GM19240 (cell line): ENCODE measurements around the gene SETD6.

Experiments used
- DNase-seq: peaks from one replicate; pipeline ENCODE4 v3.0.0; 2011; ENCODE audit warnings: low spot score; ENCODE audit not compliant: insufficient read length

The SETD6 gene

DNA sequence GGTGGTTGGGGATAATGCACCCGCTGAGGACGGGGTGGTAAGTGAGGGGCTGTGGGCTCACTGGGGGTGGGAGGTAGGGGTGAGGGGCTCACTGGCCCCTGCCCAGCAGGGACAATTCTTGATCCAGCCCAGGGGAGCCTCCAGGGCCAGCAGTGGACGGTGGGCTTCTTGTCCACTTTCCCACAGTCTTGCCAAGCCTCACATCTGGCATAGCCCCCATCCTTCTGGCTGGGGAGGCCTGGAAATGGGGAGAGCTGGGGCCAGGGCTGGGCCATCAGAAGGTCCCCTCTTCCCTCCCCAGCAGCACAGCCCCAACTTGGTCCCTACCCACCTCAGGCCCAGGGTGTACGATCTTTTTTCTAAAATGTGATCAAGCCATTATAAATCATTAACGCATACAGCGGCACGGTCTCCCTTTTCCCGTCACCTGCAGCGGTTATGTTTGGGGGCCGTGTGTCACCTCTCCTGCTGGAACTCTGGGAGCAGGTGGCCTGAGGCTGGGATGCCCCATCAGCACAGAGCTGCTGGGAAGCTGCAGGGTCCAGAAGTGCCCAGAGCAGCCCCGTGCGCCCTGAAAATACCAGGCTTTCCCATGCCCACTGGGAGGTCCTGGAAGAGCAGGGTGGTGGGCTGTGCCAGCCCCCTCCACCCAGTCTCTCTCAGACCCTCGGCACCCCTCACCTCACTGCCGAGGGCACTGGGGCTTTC is 7.2 kb upstream of the SETD6 start:
- no peak for DNase-seq

DNA sequence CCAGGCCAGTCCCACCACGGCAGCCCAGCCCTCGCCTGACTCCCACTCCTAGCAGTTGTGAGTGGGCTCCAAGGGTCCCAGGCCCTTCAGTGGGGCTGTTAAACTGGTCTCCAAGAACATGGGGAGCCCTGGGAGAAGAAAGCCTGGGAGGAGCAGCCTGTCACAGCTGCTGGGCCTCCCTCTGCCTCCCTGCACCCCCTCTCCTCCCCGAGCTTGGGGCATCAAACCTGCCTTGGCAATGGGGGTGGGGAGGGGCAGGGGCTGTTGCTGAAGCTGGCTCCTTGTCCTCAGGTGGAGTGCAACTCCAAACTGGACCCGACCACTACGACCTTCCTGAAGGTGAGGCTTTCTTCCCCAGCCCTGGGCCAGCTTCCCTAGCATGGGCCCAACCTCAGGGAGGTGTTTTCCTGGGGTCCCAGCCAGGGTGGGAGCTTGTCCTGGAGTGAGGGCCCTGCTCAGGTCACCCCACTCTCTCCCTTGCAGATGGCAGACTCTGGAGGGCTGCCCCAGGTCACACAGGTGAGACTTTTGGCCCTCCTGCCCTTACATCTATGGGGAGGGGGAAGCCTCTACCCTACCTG is 6.6 kb upstream of the SETD6 start:
- no peak for DNase-seq

DNA sequence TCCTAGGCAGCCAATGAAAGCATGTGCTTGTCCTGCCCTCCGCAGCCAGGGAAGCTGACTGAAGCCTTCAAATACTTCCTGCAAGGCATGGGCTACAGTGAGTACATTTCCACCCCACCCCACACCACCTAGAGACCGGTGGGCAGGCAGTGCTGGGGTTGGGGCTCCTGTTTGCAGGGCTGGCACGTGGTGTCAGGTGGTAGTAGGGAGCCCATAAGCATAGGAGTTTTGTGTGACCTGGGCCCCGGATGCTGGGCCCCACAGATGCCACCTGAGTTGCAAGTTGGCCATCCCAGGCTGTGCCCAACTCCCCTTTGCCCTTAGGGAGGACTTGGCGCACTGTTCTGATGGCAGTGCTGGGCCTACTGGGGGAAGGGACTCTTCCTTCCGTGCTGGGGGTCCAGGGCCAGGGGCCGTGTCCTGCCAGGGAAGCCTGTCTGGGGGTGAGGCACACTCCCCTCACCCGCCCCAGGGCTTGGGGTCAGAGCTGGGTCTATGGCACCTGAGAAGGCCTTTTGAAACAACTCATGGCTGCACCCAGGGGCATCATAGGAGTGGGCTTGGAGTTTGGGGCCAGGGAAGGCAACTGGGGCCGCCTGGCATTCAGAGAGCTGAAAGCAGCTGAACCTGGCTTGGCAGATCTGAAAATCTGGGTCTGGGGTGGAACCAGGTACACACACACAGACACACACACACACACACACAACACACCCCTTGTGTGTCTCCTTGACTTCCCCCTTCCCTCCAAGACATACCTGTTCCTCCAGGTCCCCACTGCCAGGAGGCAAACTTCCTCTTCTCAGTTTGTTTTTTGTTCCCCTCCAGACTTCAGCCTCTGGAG is 5.8 kb upstream of the SETD6 start:
- DNase-seq = no peak

DNA sequence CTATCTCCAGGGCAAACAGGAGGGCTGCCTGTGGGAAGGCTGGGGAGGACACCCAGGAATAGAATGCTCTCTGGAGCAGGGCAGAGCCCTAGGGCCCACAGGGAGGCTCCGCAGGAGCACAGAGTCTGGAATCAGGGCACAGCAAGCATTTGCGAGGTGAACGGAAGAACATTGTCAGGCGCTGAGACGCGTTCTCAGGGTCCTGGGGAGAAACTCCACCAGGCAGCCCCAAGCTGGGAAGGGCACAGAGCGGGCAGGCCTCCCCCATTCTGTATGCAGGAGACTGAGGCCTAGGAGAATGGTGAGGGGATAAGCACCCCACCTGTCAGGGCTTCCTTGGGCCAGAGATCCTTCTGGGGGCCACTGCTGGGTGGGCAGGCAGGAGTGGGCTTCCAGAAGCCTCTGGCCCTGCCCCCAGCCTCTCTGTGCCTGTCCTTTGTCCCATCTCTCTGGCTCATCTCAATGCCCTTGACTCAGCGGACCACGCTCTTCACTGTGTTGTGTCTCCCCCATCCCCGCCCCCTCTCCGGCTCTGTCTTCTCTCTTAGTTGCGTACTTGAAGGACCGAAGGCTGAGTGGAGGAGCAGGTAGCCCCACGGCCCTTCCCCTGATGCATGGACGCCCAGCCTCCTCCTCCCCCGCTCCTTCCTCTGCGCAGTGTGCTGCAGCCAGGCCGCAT is 5.1 kb upstream of the SETD6 start:
- no peak for DNase-seq

DNA sequence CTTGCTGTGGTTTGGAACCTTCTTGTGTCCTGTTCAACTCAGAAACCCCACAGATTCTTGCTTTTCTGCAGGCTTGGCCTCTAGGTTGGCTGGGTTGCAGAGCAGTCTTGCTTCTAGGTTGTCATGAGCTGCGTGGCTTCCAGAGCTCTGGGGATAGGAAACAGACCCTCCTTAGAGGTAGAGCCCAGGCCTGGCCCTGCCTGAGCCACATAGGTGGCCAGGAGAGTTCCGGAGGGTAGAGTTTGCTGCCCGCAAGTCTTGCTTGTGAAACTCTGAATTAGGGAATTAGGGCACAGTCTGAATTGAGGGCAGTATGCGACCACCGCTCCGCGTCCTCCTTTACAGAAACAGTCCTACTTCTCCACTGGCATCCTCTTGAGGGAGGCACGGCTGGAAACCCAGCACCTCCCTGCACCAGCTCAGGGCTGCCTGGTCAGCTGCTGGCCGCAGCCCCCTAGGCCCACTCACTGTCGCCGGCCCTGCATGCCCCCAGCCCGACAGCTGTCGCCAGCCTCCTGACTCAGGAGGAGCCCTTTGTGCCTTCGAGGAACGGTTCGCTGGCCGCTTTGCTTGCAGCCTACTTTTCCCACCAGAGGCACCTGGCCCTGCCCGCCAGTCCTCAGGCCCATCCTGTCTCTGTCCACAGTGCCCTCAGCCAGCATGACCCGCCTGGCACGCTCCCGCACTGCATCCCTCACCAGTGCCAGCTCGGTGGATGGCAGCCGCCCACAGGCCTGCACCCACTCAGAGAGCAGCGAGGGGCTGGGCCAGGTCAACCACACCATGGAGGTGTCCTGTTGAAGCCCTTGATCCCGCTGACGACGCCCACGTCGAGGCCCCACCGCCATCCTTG is 4.3 kb upstream of the SETD6 start:
- DNase-seq = no peak

DNA sequence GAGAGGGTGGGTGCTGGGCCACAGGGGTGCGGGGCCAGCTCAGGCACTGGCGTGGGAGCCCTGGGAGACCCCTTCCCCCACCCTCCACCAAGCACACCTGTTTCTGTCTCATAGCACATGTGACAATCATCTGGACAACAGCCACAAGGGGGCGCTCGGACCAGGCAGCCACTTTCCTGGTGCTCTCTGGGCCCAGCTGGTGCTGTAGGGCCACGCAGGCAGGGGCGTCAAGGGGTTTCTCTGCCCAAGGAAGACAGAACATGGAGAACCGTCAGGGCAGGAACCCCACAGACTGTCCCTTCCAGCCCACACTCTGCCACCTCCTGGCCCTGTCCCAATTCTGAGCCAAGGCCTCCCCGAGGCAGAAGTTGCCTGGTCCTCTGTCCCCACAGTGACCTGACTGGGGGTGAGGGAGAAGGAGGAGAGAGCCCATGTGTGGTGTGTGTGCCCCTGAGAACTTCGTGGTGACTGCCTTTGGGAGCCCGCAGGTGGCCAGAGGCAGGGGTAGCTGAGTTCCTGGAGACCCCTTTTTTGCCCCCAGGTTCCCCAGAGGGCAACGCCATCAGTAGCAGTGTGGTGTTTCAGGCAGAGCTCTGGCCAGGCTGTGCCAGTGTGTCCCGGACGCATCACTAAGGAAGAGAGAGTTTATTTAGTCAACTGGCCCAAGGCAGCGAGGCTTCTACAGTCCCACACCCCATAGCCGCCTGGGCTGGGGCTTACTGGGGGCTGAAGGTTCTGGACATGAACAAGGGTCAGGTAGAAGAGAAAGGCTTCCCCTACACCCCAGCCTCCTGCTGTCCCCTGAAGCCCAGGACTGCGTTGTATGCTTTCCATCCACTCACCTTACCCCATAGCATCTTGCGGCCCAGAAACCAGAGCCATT is 3.1 kb upstream of the SETD6 start:
- DNase-seq = peak; percentile 59

DNA sequence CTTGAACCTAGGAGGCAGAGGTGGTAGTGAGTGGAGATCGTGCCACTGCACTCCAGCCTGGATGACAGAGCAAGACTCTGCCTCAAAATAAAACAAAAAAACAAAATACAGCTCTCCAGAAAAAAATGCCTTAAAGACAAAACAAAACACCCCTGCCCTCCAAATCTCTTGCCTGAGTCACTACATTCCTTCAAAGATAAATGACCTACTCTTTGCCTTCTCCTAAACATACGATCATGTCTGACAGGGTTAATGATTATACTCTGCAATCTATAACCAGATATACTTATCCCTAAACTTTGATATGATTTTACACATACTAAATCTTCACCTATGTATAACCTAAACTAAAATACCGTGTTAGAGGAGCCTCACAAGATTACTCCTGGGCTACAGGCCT is 1.4 kb upstream of the SETD6 start:
- DNase-seq = no peak

DNA sequence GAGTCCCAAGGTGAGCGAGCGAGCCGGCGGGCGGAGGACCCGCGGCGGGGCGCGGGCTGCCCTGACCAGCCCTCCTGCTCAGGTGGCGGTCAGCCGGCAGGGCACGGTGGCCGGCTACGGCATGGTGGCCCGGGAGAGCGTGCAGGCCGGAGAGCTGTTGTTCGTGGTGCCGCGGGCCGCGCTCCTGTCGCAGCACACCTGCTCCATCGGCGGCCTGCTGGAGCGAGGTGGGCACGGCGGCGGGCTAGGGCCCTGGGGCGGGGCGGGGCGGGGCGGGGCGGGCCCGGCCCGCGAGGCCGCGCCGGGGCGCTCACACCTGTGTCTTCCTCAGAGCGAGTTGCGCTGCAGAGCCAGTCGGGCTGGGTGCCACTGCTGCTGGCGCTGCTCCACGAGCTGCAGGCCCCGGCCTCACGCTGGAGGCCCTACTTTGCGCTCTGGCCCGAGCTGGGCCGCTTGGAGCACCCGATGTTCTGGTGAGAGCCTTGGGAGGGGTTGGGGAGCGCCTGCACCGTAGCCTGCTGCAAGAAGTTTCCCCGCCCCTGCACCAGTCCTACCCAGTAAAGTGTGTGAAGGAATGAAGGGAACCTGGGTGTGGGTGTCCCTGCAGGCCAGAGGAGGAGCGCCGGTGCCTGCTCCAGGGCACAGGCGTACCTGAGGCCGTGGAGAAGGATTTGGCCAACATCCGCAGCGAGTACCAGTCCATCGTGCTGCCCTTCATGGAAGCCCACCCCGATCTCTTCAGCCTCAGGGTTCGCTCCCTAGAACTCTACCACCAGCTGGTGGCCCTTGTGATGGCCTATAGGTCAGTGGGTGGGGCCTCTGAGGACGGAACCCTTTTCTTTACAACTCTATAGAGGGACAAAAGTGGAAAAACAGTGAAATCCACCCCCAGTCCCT is 802 bp downstream of the SETD6 start:
- peak; percentile 55 for DNase-seq

DNA sequence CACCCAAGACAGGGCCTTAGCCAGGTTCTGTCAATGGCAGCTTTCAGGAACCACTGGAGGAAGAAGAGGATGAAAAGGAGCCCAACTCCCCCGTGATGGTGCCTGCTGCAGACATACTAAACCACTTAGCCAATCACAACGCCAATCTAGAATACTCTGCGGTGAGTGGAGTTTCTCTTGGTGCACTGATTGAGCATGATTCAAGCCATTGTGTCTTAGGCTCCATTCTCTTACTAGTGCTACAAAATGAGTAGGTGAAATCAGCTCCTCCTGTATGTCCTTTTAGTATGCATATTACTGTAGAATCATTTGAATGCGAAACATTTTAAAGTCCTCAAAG is 1.4 kb downstream of the SETD6 start:
- DNase-seq = no peak

DNA sequence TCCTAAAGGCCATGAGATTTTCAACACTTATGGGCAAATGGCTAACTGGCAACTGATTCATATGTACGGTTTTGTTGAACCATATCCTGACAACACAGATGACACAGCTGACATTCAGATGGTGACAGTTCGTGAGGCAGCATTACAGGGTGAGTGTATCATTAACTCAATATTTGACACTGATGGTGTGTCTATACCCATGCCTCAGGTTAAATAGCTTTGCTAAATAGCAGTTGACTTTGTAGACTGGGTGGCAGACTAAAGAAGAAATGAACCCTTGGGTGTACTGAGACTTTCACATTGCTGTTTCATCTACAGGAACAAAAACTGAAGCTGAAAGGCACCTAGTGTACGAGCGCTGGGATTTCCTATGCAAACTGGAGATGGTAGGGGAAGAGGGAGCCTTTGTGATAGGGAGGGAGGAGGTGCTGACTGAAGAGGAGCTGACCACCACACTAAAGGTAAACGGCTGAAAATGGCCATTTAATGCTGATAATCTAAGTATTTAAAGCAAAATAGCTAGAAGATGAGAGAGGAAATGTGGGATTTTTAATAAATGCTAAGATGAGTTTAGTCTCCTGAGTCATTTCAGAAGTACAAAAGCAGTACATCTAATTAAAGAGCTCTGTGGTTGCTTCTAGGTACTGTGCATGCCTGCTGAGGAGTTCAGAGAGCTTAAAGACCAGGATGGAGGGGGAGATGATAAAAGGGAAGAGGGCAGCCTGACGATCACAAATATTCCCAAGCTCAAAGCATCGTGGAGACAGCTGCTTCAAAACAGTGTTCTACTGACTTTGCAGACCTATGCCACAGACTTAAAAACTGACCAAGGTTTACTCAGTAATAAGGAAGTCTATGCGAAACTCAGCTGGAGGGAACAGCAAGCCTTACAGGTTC is 3.0 kb downstream of the SETD6 start:
- DNase-seq = peak; percentile 53

DNA sequence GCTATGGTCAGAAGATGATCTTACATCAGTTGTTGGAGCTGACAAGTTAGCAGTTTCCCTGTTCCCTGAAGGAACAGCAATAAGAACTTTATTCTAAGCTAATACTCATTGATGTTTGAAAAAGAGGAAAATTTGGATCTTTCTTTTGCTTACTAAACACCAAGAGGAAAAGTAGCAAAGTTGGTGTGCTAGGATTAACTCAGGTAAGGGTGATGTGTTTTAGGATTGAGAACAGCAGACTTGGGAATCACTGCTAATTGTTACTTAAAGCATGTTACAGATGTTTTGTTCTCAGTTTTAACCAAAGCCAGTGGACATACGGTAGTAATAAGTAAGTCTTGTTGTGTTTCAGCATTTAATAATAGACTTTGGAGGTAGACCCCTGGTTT is 3.7 kb downstream of the SETD6 start:
- no peak for DNase-seq

DNA sequence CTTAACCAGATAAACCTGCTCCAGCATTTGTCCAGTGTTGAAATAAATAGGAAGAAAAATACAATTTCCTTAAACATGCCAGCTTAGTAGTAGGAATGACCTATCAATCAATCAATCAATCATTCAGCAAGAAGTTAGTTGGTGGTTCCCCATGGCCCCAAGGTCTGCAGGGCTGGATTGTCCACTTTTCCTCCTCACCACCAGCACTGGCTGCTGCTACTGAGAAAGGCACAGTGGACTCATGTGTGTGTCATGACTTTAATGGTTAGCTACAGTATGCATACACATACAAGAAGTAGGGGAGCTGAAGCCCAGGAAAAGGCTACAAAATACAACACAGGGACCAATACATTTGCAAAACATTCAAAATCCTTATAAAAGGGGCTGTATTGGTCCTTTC is 4.4 kb downstream of the SETD6 start:
- DNase-seq = no peak

DNA sequence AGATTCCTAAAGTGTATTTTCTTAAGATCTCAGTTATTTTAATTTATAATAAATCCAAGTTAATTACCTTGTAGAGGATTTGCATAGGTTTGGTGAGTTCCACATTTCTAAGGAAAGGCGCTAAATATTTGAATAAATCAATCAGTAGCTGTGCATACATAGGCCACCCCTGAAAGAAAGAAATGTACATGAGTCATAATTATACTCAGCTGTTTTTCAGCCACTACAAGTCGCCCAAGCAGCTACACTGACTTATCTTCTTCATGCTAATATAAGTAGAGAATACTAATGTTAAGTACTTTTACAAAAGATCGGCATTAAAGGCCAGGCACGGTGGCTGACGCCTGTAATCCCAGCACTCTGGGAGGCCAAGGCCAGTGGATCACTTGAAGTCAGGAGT is 14.9 kb downstream of the SETD6 start:
- DNase-seq = no peak

DNA sequence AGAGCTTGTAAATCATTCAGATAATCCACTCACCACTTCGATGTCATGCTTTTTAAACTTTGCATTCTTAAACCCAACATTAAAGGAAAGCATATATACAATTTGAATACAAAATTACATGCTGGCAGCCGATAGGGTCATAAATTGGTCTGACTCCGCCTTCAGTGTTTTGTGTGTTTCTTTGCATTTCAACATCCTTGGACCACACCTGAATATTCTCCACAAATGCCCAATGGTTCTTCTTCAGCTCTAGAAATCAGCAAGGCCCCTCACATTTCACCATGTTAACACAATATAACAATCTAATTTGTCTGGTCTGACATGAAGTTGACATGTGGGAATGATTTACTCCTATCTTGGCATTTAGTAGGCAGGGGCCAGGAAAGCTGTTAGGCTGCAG is 17.1 kb downstream of the SETD6 start:
- DNase-seq = no peak

DNA sequence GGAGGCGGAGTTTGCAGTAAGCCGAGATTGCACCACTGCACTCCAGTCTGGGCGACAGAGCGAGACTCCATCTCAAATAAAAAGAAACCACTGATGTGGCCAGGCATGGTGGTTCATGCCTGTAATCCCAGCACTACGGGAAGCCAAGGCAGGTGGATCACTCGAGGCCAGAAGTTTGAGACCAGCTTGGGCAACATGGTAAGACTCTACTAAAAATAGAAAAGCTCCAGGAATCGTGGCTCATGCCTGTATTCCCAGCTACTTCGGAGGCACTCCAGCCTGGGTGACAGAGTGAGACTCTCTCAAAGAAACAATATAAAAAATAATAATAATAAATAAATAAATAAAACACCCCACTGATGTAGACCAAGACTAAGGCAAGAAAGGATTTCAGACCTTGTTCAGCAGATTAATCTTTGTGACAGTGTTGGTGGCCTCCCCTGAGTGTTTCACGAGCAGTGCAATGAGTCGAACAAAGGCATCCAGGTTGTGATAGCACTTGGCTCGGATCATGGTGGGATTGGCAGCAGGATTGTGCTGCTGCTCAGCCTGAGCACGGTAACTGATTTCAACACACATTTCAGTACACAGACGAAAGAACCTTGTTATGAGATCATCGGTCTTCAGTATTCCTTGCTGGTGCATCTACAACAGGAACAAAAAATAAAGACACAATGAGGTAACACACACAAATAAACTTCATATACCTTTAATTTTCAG is 18.6 kb downstream of the SETD6 start:
- DNase-seq = no peak

DNA sequence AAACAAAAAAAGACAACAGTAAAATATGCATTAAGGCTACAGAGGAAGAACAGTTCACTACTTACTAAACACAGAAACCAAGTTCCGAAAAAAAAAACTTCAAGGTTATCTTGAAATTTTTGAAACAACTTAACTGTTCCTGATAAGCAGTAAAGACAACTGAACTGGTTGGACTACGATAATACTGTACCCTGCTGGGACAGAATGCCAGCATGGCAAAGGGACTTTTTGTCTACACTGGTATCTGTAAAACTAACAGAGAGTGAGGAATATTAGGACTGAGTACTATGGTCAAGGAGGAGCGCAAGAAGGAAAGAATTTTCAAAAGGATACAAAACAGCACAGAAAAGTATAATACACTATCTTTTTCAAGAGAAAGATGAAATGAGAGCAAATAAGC is 19.8 kb downstream of the SETD6 start:
- no peak for DNase-seq

DNA sequence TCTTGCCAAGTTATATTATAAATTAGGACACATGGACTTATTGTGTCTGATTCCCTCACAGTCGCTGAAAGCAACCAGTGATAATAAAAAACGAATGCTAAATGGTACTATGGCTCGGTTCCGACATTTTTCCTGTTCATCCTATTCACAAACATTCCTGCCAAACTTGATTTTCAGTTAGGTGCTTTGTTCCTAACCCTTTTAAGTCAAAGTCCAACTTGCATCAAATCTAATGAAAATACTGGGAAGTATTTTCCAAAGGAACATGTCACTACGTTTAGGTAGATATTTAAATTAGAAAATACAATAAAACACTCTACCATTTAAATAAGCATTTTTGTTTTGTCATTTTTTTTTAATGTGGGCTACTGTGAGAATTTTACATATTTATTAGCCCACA is 21.0 kb downstream of the SETD6 start:
- no peak for DNase-seq
